Amniotic epithelial cell (primary cell): Measurements from ENCODE around the gene ARRB2.
A peak's percentile ranks its signal among the peaks of the same experiment; 100 is the strongest.

Experiments
- DNase-seq: peaks from one replicate; pipeline ENCODE4 v3.0.0-alpha.2; 2010; ENCODE audit warnings: low read depth

Gene ARRB2

GRCh38 chr17:4725646-4726310 lies 15.3 kb downstream of the ARRB2 start:
- no peak for DNase-seq

- no peak for DNase-seq
Observed at GRCh38 chr17:4728124-4728523, 17.7 kb downstream of the ARRB2 start.

DNA sequence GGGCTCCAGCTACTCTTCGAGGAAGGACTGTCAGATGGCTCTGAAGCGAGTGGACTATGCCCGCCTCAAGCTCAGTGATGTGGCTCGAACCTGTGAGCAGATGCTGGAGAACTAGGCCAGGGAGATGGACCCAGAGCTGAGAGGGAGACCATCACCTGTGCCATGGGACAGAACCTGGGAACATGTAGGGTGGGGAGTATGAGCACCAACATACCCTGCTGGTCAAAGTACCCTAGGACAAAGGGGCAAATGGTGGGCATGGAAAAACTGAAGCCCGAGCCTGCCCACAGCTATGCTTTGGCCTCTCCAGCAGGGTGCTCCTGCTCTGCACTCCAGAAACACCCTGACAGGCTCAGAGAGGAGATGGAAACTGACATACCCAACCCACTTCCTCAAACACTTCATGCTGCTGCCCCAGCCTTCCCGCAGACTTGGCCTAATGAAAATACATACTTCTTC lies 22.7 kb downstream of the ARRB2 start:
- DNase-seq = no peak

GRCh38 chr17:4734857-4735475 lies 24.5 kb downstream of the ARRB2 start:
- no peak for DNase-seq

- DNase-seq = no peak
Observed at GRCh38 chr17:4735876-4736651, 25.6 kb downstream of the ARRB2 start.

DNA sequence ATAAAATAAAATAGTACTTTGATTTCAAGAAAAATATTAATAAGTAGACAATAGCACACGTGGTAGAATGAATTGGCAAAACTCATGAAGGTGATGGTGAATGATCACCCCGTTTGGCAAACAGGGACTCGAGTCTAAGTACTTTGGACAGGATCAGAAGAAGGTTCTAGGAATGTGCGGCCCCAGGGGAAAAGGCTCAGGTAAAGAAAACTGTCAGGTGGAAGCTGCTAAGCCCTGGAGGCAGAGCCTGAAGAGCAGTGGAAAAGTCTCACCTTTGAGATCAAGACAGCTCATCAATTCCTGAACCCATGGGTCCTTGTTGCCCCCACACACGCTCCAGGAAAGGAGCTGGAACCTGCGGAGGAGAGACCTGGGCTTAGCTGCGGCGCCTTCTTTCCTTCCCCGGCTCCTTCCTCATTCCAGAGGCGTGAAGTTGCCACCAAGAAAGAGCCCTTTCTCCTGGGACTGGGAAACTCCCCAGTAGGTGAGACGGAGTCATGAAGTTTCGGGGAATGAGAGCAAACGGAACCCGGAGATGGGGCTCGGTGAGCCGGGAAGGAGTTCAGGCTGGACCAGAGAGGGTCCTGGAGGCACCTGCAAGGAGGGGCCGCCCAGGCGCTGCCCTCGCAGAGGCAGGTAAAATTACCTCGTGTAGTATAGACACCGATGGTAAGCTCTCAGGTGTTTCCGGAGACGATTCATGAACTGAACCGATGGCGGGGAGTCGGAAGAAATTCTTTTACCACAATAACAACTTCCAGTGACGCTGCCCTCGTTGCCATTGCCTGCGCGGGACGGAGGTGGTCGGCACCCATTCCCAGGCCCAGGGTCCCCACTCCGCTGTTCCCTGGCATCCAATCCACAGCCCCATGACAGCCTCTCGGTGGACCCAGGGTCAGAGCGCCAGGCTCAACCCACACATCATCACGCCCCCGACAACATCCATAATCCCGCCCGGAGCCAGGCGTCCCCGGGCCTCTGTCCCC lies 28.0 kb downstream of the ARRB2 start:
- DNase-seq = no peak

DNA sequence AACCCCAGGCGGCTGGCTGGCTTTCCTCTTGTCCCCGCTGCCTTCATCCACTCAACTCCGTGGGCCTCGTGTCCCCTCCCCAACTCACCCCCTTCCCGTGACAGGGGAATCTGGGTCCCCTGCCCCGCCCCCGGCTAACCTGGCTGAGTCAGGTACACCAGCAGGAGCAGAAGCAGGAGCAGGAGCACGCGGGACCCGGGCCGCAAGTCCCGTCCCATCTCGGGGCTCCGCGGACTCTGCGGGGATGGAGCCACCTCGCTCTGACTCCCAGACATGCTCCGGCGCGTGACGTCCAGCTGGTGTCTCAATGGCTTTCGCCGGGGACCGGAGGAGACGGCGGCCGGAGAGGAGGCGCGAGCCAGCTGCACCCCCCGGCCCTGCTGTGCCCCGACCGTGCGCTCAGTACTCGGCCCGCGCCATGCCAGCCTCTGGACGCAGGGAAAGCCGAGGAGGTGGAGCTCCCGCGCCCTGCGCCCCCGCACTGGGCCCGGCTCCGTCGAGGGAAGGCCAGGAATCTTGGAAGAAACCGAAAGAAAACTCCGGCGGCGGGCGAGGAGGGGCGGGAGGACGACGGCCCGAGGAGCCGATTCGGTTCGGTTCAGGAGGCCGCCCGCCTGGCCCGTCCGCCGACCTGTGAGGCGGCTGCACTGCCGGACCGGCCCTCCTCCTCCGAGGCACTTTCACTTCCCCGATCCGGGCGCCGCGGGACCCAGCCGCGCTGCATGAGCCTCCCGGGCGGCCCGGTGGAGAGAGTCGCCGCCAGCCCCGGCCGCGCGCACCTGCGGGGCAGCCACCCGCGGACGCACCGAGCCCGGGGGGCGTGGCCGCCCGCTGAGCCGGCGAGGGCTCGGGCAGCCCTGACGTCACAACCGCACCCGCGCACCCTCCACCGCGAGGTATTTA lies 28.9 kb downstream of the ARRB2 start, which contains the start of the genes CXCL16 and ZMYND15:
Gene CXCL16, minus strand, starts transcription at position 807 of the 903 bp plus-strand sequence. Its CDS starts 589 bp downstream, at position 218.
Gene ZMYND15, plus strand, starts transcription at position 712 of the 903 bp plus-strand sequence. CDS start 716 bp downstream, outside the sequence.
- DNase-seq = peak; percentile 16

GRCh38 chr17:4740025-4740351 lies 29.6 kb downstream of the ARRB2 start:
- DNase-seq = no peak

DNA sequence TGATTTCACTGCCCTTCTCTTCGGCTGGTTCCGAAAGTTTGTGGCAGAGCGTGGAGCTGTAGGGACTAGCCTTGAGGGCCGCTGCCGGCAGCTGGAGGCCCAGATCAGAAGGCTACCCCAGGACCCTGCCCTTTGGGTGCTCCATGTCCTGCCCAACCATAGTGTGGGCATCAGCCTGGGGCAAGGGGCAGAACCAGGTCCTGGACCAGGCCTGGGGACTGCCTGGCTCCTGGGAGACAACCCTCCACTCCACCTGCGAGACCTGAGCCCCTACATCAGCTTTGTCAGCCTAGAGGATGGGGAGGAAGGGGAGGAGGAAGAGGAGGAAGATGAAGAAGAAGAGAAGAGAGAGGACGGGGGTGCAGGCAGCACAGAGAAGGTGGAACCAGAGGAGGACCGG lies 30.2 kb downstream of the ARRB2 start:
- no peak for DNase-seq

- DNase-seq = no peak
Observed at GRCh38 chr17:4741544-4741943, 31.1 kb downstream of the ARRB2 start.

- DNase-seq = no peak
Observed at GRCh38 chr17:4742133-4742532, 31.7 kb downstream of the ARRB2 start.

DNA sequence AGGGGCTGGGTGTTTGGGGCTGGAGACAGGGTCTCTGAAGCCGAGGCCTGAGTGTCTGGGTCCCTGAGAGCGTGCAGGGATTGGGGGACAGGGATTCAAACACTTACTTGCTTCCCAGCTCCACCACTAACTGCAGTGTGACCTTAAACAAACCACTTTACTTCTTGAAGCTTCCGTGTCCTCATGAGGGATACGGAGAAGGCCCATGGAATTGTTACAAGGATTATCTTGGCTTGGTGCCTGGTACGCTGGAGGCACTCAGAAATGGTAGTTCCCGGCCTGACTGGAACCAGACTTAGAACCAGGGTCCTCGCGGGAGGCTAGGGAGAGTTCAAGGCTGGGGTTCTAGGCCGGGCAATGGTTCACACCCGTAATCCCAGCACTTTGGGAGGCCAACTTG lies 32.2 kb downstream of the ARRB2 start:
- no peak for DNase-seq

- DNase-seq = no peak
Observed at GRCh38 chr17:4743216-4743615, 32.8 kb downstream of the ARRB2 start.

GRCh38 chr17:4743898-4744297 lies 33.5 kb downstream of the ARRB2 start:
- DNase-seq = no peak

- DNase-seq = no peak
Observed at GRCh38 chr17:4744999-4745969, 34.9 kb downstream of the ARRB2 start.

- no peak for DNase-seq
Observed at GRCh38 chr17:4747847-4748246, 37.4 kb downstream of the ARRB2 start.

- DNase-seq = no peak
Observed at GRCh38 chr17:4748686-4749085, 38.3 kb downstream of the ARRB2 start.

- no peak for DNase-seq
Observed at GRCh38 chr17:4750606-4751005, 40.2 kb downstream of the ARRB2 start.

DNA sequence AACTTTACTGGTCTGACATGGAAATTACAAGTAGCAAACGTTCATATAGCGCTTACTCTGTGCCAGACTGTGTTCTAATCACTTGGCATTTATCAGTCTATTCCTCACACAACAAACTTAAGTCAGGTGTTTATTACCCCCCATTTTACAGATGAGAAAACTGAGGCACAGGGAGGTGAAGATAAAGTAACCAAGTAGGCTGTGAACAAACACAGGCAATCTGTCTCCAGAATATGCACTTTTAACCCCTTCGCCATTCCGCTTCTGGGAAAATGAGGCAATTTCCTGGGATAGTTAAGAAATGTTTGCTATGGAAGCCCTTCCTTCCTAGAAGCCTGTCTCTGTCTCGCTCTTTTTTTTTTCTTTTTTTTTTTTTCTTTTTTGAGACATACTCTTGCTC lies 41.5 kb downstream of the ARRB2 start:
- peak; percentile 58 for DNase-seq

- no peak for DNase-seq
Observed at GRCh38 chr17:4753392-4753791, 43.0 kb downstream of the ARRB2 start.
